Spleen (tissue), 11 donors: ENCODE results near the gene GMNN. TPM values are rescaled to one million over a fixed set of nuclear protein-coding genes. Genes with fewer than 3 reads are reported as not detected.

Source experiments
- DNase-seq: peaks from one replicate; pipeline ENCODE4 v3.0.0-alpha.2; 2020
- H3K27ac ChIP-seq, 8 donors: fragments of 200-600 bp; sonication (generic) in 7 of 8; 1 replicate in 4 of 8; 2 replicates in 4 of 8; pipeline versions ENCODE4 v1.5.0 to v1.8.0; 2016 to 2021; ENCODE audit warnings: inconsistent platforms in 4 of 8, mild to moderate bottlenecking in 4 of 8, moderate library complexity in 1 of 8
- H3K27me3 ChIP-seq, 7 donors: fragments of 200-600 bp; sonication (generic) in 6 of 7; replicated peaks in 1 of 7; 1 replicate in 4 of 7; 2 replicates in 3 of 7; pipeline versions ENCODE4 v1.5.0 to v1.8.0; 2016 to 2021; ENCODE audit warnings: inconsistent platforms in 3 of 7, mild to moderate bottlenecking in 1 of 7
- H3K36me3 ChIP-seq, 6 donors: fragments of 200-600 bp; sonication (generic) in 5 of 6; 1 replicate in 4 of 6; 2 replicates in 2 of 6; pipeline versions ENCODE4 v1.5.0 to v1.8.0; 2016 to 2021; ENCODE audit warnings: inconsistent platforms in 2 of 6
- H3K4me1 ChIP-seq, 6 donors: fragments of 200-600 bp; sonication (generic) in 5 of 6; 1 replicate in 3 of 6; 2 replicates in 3 of 6; pipeline versions ENCODE4 v1.5.0 to v1.8.0; 2016 to 2021; ENCODE audit warnings: inconsistent platforms in 3 of 6
- H3K4me3 ChIP-seq, 8 donors: fragments of 200-600 bp; sonication (generic) in 7 of 8; 1 replicate in 4 of 8; 2 replicates in 4 of 8; pipeline versions ENCODE4 v1.5.0 to v1.8.0; 2016 to 2021; ENCODE audit warnings: inconsistent platforms in 4 of 8, mild to moderate bottlenecking in 4 of 8, moderate library complexity in 2 of 8
- H3K9me3 ChIP-seq, 8 donors: fragments of 200-600 bp; sonication (generic) in 7 of 8; 1 replicate in 4 of 8; 2 replicates in 4 of 8; pipeline versions ENCODE4 v1.5.0 to v1.8.0; 2016 to 2021; ENCODE audit warnings: inconsistent platforms in 4 of 8
- POLR2A ChIP-seq, 3 donors: fragments of 450-650 bp; IDR thresholded peaks; one replicate each; pipeline ENCODE4 v1.5.1; 2017; ENCODE audit warnings: antibody characterized with exemption in 3 of 3, mild to moderate bottlenecking in 1 of 3
- POLR2AphosphoS5 ChIP-seq, 3 donors: sonication (generic); formaldehyde crosslinking; IDR thresholded peaks; one replicate each; pipeline ENCODE4 v1.5.1; 2017; ENCODE audit warnings: antibody characterized with exemption in 3 of 3
- WGBS, 5 donors: extraction: QIAGEN DNeasy Blood & Tissue Kit in 3 of 5; methylation state at CpG; one replicate each; pipeline versions ENCODE4 v1.1.5 to v1.1.7; 2013 to 2018; 5-methylcytosine and 5-hydroxymethylcytosine counted together
- intact Hi-C: fragments of 100-400 bp; cut with DNase I; formaldehyde crosslinking; loops from one replicate; pipeline ENCODE4 v1.15.0; 2023; ENCODE audit warnings: low total_unique reads
- polyA plus RNA-seq, 3 donors: library from polyadenylated mRNA; stranded (reverse); fragments of 200-250 nt; gene quantifications; one replicate each; pipeline ENCODE4 v1.2.1, GENCODE V29; 2013
- total RNA-seq, 7 donors: library from RNA; depleted of rRNA in 3 of 7; stranded (reverse); fragments of >200 nt in 3 of 7; fragmentation: NEBNext Ultra II Directional in 4 of 7; extraction: Animal tissue kit (Norgen Biotek cat#: 25700) in 4 of 7; gene quantifications; one replicate each; pipeline versions ENCODE4 v1.1.0 to v1.2.1, GENCODE V29; 2016 to 2021
- TF ChIP-seq, protein P1 (sequence below), 11 experiments: fragments of 200-600 bp in 7 of 11; fragments of 450-650 bp in 4 of 11; sonication (generic) in 4 of 11; IDR thresholded peaks in 8 of 11; conservative IDR thresholded peaks in 3 of 11; 1 replicate in 7 of 11; 2 replicates in 4 of 11; pipeline versions ENCODE4 v1.4.0 to v1.8.0; 2016 to 2021; ENCODE audit warnings: antibody characterized with exemption in 11 of 11, inconsistent platforms in 4 of 11, mild to moderate bottlenecking in 1 of 11
- donor health status: healthy with polysubstance abuse.
- donor health status: DM: no; HTN: no; CAD: no; lungs with moderate emphysema.
- donor health status: DM: no; HTN: no; CAD: no.
- donor health status: Bipolar disorder and iron deficiency.
- donor health status: healthy.
- donor health status: DM: no; HTN: no; CAD: no.
- donor health status: DM: yes; HTN: yes; CAD: no.

GMNN gene
- total and polyA plus RNA-seq, 10 donors = 11.1 to 32.3 (median 16.1) TPM

GRCh38 chr6:24759718-24760117 is 15.0 kb upstream of the GMNN start:
- Histone ChIP-seq H3K27me3 (no peaks in the 10 kb centered on the region), H3K4me3 (no peak overlapping the region), H3K36me3 (no peaks in the 10 kb centered on the region), H3K9me3 (no peaks in the 10 kb centered on the region), H3K4me1 (peaks cover 0 to 4% (median 0%) of the 10 kb centered on the region in 6 donors), H3K27ac (no peak overlapping the region)
- intact Hi-C loops = no loop called here
- 89 to 98% (median 95%) methylated on average over 3 of the region's 3 CpGs for WGBS, 5 donors
- DNase-seq = no peak
- TF ChIP-seq POLR2AphosphoS5 (IDR thresholded peaks at IDR 0.05) = no peak
- TF ChIP-seq, protein P1, sequence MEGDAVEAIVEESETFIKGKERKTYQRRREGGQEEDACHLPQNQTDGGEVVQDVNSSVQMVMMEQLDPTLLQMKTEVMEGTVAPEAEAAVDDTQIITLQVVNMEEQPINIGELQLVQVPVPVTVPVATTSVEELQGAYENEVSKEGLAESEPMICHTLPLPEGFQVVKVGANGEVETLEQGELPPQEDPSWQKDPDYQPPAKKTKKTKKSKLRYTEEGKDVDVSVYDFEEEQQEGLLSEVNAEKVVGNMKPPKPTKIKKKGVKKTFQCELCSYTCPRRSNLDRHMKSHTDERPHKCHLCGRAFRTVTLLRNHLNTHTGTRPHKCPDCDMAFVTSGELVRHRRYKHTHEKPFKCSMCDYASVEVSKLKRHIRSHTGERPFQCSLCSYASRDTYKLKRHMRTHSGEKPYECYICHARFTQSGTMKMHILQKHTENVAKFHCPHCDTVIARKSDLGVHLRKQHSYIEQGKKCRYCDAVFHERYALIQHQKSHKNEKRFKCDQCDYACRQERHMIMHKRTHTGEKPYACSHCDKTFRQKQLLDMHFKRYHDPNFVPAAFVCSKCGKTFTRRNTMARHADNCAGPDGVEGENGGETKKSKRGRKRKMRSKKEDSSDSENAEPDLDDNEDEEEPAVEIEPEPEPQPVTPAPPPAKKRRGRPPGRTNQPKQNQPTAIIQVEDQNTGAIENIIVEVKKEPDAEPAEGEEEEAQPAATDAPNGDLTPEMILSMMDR (IDR thresholded peaks at IDR 0.05 in 8 of 11, conservative IDR thresholded peaks at IDR 0.05 in 3 of 11) = no peak
- TF ChIP-seq POLR2A (IDR thresholded peaks at IDR 0.05) = no peak

- no peak overlapping the region for H3K4me3 ChIP-seq
- peaks cover 0 to 4% (median 0%) of the 10 kb centered on the region in 6 donors for H3K4me1 ChIP-seq
- 89 to 95% (median 93%) methylated on average over 5 of the region's 5 CpGs for WGBS, 5 donors
- no peak overlapping the region for H3K27ac ChIP-seq
- no peak for TF ChIP-seq POLR2A (IDR thresholded peaks at IDR 0.05)
- no peak for TF ChIP-seq POLR2AphosphoS5 (IDR thresholded peaks at IDR 0.05)
- H3K36me3 ChIP-seq = no peaks in the 10 kb centered on the region
- intact Hi-C loops = no loop called here
- H3K27me3 ChIP-seq = no peaks in the 10 kb centered on the region
- DNase-seq = no peak
- H3K9me3 ChIP-seq = no peaks in the 10 kb centered on the region
Observed at GRCh38 chr6:24760210-24760609, 14.5 kb upstream of the GMNN start.

- 89 to 95% (median 90%) methylated on average over 11 to 17 of the region's 17 CpGs for WGBS, 5 donors
- Histone ChIP-seq H3K9me3 (no peaks in the 10 kb centered on the region), H3K4me1 (peaks cover 0 to 4% (median 0%) of the 10 kb centered on the region in 6 donors), H3K4me3 (no peak overlapping the region), H3K27ac (no peak overlapping the region), H3K36me3 (no peaks in the 10 kb centered on the region), H3K27me3 (no peaks in the 10 kb centered on the region)
- intact Hi-C loops = no loop called here
- TF ChIP-seq, protein P1 (IDR thresholded peaks at IDR 0.05 in 8 of 11, conservative IDR thresholded peaks at IDR 0.05 in 3 of 11) = no peak
- TF ChIP-seq POLR2A (IDR thresholded peaks at IDR 0.05) (no peak), POLR2AphosphoS5 (IDR thresholded peaks at IDR 0.05) (no peak)
- no peak for DNase-seq
Observed at GRCh38 chr6:24761193-24761835, 13.4 kb upstream of the GMNN start.

- Histone ChIP-seq H3K4me1 (peaks cover 0 to 9% (median under 1%) of the 10 kb centered on the region in 6 donors), H3K27ac (no peak overlapping the region), H3K4me3 (no peak overlapping the region), H3K27me3 (no peaks in the 10 kb centered on the region), H3K9me3 (no peaks in the 10 kb centered on the region), H3K36me3 (no peaks in the 10 kb centered on the region)
- TF ChIP-seq POLR2AphosphoS5 (IDR thresholded peaks at IDR 0.05) (no peak), POLR2A (IDR thresholded peaks at IDR 0.05) (no peak)
- TF ChIP-seq, protein P1 (IDR thresholded peaks at IDR 0.05 in 8 of 11, conservative IDR thresholded peaks at IDR 0.05 in 3 of 11) = no peak
- intact Hi-C loops = no loop called here
- DNase-seq = no peak
Observed at GRCh38 chr6:24761851-24762250, 12.9 kb upstream of the GMNN start.
